ENCODE data around the gene CCDC148.
"Not testable (repeated sequence)": the region's sequence is repeated elsewhere in the genome, so short reads cannot be mapped to it uniquely, and the experiment has no call there.

The CCDC148 gene

DNA sequence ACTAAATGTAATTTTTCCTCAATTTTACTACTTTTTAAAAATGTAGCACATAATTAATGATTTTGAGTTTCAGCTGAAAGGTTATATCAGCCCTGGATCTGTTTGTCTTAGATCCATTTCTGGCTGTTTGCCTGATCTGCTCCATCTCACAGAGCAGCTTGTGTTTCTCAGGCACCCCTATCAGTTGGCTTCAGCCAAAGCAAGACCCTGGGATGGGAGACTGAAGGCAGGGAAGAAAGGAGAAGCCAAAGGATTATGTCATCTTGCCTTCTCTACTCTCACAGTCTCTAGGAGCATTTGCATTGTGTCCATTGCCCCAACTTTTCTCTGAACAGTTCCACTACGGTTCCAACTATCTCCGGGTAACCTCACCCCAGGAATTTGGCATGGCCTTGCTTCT lies 110.5 kb downstream of the CCDC148 start:
- DNase-seq = no peak

DNA sequence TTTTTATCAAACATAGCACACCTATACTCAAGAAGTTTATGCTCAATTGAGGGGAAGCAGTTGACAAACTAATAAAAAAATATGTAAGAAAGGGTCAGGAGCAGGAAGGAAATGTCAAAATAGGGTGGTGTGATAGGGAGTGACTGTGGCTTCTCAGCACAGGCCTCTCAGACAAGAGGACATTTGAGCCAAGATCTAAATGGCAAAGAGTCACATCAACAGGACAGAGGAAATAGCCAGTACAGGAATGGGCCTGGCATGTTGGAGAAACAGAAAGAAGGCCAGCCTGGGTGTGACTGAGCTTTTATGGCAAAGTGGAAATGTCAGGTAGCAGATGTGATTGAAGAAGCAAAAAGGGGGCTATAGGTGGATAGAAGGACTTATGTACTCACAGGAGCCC lies 117.0 kb downstream of the CCDC148 start:
- DNase-seq = no peak

DNA sequence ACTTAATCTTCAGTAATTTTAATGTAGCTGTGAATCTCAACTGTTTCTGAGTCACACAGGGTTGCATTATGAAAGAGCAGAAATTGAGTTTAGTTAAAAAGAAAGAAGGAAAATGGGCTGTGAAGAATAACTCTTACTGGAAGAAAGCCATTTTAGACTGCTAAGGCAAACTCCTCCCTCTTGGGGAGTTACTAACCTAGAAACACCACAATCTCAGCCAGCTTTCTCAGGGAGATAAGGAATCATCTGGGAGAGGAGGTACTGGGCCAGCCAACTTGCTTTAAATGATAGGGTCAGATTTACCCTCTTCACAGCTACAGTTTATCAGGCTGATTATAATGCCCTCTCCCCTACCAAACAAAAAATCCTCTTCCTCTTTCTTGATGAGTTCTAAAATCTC lies 119.5 kb downstream of the CCDC148 start:
- DNase-seq = no peak

DNA sequence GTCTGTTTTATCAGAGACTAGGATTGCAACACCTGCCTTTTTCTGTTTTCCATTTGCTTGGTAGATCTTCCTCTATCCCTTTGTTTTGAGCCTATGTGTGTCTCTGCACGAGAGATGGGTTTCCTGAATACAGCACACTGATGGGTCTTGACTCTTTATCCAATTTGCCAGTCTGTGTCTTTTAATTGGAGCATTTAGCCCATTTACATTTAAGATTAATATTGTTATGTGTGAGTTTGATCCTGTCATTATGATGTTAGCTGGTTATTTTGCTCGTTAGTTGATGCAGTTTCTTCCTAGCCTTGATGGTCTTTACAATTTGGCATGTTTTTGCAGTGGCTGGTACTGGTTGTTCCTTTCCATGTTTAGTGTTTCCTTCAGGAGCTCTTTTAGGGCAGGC lies 124.8 kb downstream of the CCDC148 start:
- DNase-seq = not testable (repeated sequence)

DNA sequence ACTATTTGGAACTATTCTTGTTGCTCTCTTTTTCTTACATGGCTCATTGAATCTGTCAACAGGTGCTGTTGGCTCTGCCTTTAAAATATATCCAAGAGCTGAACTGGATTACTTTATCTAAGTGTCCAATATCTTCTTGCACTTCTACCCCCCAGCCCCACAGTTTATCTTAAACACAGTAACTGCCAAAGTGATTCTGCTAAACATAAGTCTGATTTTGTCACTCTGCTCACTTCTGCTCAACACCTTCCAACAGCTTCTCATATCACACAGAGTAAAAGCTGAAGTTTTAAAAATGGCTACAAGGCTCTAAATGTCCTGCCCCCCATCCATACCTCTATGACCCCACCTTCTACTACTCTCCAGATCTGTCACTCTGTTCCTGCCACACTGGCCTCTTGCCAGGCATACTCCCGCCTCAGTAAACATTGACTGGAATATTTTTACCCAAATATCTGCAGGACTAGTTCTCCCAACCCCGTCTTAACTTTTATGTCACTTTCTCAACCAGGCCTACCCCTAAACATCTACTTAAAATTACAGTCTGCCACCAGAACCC lies 130.7 kb downstream of the CCDC148 start:
- no peak for DNase-seq

DNA sequence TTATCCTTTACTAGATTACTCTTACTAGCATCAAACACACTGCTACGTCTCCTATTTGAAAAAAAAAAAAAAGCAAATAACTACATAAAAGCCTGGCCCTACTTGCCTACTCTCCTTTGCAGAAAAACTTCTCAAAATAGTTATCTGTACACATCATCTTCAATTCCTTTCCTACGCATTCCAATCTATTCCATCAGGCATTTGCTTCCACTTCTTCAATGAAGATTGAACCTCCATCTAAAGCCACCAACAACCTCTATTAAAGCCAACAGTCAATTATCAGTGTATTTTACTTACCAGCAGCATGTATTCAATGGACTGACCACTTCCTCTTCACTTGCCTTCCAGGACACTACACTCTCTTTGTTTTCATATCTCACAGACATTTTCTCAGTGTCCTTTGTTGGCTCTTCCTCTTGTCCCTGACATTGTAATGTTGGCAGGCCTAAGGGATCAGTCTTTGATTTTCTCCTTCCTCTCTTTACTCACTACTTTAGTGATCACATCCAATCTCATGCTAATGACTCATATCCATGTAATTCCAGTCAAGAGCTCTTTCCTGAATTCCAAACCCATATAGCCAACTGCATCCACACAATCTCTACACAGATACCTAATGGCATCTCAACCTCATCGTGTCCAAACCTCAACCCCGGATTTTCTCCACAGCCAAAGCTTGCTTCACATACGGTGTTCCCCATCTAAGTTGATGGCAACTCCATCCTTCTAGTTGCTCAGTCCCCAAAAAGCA lies 131.3 kb downstream of the CCDC148 start:
- no peak for DNase-seq

DNA sequence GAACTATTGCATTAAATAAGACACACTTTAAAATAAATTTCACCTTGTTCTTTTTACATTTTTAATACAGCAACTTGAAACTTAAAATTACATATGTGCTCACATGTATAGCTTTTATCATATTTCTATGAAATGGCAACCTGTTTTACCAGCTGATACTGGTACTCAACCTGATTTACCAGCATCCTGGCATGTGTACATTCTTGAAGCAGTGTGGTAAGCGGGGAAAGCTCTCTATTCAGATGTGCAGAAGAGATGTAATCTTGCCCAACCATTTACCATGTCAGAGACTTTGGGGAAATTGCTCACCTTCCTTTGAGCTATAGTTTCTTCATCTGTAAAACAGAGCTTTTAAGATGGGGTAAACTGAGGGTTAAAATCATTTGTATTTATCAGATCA lies 133.2 kb downstream of the CCDC148 start:
- no peak for DNase-seq

DNA sequence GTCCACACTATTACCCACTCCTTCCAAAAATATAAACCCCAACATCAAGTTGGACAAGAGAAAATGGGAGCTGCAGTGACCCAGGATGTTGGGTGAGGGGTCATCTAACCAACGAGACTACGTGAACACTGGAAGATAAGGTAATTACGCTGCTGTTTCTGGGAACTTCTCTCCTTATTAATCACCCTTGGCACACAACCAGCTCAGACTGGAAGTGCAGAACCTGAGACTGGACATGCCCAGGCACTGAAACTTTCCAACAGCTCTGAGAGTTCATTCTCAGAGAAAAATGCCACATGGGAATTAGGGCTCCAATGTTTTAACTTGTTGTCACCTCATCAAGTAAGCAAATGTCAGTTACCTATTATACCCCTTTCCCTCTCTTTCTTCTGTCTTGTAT lies 135.3 kb downstream of the CCDC148 start:
- DNase-seq = no peak

DNA sequence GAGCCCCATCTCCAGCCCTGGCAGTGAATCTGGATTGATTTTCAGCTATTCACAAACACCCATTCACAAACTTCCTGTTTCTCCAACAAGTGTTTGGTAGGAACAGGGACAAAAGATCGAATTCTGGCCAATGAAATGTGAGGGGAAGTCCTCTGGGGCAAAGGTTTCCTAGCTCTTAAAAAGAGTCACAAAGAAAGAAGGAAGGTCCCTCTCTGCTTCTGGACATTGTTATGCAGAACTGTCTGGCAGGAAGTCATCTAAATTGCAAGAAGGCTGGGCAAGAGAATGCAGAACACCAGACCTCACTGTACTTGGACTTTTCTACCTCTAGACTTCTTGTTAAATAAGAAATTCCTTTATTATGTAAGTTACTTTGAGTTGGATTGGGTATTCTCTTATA lies 137.3 kb downstream of the CCDC148 start:
- DNase-seq = no peak

DNA sequence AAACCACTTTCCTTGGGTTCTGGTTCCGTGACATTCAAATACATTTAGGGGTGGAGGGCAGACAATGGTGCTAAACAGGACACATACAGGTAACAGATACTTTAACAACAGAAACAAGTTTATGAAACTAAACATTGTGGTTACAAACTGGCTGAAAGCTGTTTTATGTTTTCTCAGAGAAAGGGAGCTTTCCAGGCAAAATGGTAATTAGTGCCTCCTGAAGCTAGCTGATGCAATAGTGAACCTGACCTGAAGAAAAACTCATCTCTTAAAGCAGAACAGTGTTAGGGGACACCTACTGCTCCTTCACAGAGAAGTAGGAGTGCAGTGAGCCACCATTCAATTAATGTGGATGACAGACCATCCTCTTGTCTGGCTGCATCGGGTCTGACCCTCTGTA lies 138.9 kb downstream of the CCDC148 start:
- no peak for DNase-seq

DNA sequence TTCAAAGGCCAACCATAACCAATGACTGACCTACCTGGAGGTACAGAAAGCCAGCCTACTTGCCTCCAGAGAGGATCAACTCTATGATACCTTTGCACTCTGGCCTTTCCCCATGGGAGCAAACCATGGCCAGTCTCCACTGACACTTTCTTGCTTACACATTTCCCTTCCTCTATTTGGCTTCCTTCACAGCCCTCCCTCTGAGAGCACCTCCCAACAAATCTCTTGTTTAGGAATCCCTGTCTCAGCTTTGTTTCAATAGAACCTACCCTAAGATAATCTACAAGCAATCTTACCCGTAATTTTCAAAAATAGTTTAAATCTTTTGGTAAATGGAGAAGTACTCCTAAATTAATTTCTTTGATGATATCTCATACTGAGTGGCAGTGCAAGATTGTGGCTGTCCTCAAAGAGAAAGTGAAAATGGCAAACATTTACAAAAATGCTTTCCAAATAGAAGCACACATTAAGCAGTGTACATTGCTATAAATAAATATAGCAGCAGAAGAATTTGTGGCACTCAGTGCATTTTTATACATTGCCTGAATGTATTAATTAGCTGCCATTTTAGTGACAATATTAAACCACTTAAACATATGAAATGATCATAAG lies 140.6 kb downstream of the CCDC148 start:
- DNase-seq = no peak

DNA sequence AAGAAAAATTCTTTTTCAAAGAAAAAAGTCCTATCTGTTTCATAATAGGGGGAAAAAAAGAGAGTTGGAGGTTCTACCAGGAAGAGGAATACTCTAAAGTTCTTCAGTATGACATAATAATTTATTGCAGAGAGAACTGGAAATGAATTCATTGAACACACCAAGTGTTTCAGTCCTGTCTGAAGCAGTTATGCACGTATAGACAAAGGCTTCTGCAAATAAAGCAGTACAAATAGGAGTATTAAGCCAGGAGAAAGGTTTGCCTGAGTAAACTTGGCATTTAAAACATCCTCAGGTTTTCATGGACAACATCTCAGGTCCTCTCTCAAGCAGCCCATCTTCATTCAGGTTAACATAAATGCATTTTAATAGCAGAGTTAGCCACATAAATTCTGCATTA lies 141.6 kb downstream of the CCDC148 start:
- DNase-seq = no peak

DNA sequence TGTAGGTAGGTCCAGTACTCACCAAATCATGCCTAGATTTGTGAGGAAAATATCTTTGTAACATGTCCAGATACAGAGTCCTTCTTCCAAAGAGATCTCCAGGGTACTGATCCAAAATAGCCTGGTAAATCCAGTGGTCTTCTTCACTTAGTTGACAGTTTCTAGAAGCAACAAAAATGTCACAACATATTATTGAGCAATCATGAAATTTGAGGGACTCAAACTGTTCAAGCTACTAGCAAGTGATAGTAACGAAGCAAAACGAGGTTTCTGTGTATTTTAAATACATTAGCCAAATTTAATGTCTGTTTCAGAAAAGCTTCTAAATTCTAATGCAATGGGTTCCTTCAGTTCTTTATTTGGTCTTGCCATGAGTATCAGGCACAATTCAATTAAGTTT lies 142.8 kb downstream of the CCDC148 start:
- no peak for DNase-seq

DNA sequence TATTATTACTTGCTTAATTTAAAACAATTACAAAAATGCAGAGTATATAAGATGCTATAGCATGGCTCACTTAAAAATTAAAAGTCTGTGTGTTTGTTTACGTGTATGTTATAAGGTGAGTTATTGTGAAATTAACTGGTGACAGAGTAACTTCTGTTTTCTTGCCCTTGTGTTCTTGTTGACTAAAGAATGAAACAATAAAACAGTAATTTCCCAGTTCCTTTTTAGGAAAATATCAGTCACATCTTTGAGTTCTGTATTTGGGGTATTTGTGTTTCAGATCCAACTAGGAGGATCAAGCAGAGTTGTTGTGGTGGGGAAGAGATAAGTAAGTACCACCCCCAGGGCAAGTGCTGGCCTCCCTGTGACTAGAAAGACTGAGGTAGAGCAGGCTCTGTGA lies 143.6 kb downstream of the CCDC148 start:
- DNase-seq = no peak

DNA sequence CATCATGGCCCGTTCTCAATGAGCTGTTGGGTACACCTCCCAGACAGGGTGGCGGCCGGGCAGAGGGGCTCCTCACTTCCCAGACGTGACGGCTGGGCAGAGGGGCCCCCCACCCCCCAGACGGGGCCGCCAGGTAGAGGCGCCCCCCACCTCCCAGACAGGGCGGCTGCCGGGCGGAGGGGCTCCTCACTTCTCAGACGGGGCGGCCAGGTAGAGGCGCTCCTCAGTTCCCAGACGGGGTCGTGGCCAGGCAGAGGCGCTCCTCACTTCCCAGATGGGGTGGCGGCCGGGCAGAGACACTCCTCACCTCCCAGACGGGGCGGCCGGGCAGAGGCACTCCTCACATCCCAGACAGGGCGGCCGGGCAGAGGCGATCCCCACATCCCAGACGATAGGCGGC lies 146.1 kb downstream of the CCDC148 start:
- DNase-seq = not testable (repeated sequence)

DNA sequence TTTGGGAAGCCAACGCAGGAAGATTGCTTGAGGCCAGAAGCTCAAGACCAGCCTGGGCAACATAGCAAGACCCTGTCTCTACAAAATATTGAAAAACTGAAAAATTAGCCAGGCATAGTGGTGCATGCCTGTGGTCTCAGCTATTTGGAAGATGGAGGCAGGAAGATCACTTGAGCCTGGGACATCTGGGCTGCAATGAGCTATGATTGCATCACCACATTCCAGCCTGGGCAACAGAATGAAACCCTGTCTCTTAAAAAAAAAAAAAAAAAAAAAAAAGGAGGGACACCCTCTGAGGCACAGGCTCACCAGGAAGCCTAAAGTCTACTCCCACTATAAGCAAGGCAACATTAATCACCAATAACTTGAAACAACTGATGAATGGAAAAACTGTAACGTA lies 151.1 kb downstream of the CCDC148 start:
- no peak for DNase-seq

DNA sequence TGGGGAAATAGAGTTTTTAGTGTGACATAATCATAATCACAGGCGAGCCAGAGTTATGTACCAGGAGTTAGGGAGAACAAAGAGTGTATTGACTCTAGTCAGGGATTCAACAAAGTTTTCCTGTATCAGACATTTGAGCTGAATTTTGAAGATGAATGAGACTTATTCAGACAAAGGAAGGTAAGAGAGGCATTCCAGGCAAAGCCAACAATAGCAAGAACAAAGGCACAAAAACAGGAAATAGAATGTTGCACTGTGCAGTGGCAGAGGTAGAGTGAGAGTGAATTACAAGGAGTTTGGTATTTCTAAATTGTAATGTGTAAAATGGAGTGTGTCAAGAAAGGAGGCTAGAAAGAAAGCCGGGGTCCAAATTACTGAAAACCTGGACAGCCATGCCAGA lies 156.2 kb downstream of the CCDC148 start:
- DNase-seq = no peak

DNA sequence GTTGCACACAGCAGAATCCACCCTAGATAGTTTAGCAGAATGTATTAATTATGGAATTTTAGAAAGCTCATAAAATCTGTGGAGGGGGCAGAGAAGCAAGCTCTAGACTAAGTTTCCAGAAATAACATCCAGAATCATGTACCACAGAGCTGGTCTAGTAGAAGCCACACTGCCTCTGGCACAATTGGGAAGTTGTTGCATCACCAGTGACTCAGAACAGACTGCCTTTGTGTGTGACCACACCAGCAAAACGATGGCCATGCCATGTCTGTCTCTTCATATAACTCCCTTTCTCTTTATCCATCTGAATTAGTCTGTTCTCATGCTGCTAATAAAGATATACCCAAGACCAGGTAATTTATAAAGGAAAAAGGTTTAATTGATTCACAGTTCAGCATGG lies 158.9 kb downstream of the CCDC148 start:
- peak in 1 of 2 experiments; percentile 38 for DNase-seq

DNA sequence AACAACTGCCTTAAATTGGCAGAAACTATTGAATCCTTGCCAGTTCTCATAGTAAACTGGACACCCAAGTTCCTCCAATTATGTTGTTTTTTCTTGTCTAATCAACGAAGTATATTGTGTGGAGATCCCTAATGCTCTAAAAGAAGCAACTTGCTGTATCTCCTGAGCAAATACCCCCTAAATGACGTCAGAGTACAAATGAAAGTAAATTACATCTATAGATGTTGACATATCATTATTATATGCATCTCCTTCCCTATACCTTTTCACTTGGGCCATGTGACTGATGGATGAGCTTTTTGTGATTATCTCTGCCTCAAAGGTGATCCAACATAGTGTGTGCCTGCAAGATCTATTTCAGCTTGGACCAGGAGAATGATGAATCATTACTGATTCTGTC lies 159.4 kb downstream of the CCDC148 start:
- no peak for DNase-seq

DNA sequence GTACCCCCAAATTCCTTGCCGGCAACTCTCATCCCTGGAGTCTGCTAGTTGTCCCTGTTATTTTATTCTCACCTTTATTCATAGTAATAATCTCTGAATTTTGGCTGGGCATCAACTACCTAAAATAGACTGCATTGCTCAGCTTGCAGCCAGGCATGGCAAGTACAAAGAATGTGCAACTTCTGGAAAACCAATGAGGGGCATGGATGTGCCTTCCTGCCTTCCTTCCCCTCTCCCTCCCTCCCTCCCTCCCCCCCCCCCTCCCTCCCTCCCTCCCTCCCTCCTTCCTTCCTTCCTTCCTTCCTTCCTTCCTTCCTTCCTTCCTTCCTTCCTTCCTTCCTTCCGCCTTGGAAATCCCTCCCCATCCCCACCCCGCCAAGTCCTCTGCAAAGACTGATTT lies 162.8 kb downstream of the CCDC148 start:
- DNase-seq = no peak

DNA sequence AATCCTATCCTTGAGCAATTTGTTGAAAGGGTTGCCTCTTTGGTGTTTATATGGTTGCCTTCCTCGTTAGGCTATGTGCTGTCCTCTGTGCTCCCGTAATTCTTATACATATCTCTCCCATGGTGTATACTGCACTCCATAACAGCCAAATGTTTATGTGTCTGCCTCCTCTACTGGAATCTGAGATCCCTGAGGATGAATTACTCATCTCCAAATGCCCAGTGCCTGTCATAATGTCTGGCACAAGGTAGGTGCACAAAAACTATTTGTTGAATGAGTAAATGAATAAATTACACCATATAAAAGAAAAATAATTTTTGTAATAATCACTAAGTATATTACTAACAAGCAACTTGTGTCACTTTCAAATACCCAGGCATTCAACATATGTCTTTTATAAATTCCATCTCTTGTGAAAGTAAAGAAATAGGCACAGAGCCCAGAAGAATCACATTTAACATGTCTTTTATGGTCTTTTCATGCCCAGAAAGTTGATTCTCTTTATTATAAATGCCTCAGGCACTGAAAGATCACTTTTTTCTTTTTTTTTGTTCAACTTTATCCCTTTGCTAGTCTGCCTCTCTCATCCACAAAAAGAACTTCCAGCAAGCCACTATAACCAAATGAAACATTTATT lies 164.9 kb downstream of the CCDC148 start:
- no peak for DNase-seq

DNA sequence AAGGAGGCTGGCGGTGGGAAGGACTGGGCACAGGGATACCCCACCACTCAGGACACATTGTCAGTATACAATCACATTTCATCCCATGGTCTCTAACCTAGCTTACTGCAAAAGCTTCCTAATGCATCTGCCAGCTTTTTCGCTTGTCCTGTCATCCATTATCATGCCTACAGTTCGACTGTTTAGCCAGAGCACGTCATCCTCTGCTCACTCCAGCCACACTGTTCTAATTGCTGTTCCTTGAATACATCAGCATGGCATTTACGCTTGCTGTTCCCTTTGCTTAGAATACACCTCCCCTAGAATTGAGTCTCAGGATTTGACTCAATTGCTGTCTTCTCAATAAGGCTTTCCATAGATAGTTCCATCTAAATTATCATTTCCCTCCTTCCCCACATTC lies 166.3 kb downstream of the CCDC148 start:
- no peak for DNase-seq

DNA sequence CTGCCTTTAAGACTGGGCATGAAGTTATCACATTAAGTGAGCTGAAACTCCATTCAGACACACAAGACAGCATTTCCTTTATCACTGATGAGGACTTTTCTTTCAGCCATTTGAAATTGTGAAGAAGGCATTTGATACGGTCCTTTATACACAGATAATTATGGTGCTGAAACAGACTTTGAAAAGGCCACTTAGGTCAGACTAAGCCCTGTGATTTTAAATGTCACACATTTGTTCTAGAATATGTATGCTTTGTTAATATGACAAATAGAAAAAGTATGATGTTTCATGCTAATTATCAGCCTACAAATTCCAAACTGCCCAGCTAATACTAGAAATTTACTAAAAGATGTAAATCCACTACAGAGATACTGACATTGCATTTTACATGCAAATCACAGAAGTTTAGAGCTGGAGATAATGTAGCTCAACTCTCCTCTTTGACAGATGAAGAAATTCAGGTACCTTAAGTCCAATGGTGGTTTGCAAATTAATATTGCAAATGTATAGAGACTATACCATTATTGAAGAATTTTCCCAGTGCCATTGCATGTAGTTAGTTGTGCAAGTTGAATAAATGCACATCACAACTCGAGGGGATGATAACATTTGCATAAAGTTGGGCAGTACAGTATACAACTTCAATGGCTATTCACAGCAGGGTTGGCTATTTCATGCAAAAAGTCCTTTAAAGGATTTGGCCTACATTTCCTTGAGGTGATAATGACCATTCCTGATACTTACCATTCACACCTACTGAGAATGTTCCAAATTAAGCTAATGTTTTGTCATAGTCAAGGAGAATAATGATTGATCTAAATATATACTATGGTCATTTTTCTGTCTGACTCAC lies 179.7 kb downstream of the CCDC148 start:
- DNase-seq = no peak

Data from AML-193 (cell line).